ENCODE data around the gene SFT2D3.

SFT2D3 gene

DNA sequence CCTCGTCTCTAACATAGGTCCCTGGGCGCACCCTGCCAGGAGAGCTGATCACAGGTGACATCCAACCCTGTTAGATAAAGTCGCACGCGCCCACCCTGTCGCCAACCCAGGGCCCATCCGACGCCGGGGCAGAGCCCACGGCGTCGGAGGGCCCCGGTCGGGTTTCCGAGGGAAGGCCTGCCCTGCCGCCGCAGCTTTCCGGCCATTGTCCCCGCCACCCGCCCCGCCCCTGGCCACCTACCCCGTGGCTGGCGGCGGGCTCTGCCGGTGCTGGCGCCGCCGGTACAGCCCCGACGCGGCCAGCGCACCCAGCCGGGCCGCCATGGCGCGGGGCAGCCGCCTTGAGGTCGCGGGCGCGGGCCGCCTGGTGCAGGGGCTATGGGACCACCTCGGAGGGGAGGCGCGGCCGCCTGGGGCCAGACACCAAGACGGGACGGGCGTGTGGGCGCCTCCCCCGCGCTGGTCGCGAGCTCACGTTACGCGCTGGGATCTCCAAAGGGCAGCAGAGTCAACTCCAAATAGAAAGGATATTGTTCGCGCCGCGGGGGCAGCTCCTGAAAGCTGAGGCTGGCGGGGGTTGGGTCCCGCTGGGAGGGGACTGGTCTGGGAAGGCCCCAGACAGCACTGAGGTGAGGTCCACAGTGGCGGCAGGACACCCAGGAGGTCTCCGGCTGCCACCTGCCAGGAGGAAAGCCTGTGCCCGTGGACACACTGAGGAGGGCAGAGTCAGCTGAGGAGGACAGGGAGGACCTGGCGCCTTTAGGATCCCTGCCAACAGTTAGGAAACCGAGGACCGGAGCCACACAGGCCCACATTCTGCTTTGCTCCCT, 37.0 kb upstream of the SFT2D3 start:
- DNase-seq (ENCODE audit: low spot score): no peak

DNA sequence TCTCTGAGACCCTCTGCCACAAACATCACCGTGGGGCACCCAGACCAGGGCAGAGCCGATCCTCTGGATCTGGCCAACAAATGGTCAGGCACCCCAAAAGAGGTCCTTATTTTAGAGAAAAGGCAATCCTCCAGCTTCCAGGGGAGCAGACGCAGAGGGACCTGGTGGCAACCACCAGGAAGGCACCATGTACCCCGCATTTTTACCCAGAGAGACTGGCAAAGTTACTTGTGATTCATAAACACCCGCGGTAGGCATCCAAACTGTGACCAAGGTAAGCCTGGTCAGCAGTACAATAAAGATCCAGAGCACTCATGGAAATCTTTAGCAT, 36.4 kb upstream of the SFT2D3 start:
- no peak for DNase-seq (ENCODE audit: low spot score)

- DNase-seq (ENCODE audit: low spot score): no peak
Measured at GRCh38 chr2:127665267-127665893, 35.9 kb upstream of the SFT2D3 start.

DNA sequence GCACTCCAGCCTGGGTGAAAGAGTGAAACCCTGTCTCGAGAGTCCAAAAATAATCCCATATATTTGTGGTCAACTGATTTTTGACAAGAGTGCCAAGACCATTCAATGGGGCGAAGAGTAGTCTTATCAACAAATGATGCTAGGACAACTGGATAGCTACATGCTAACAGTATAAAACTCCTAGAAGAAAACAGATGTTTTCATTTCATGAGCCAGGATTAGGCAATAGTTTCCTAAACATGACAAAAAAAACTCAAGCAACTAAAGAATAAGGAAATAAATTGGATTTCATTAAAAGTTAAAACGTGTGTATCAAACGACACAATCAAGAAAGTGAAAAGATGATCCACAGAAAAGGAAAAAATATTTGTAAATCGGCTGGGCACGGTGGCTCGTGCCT, 32.2 kb upstream of the SFT2D3 start:
- DNase-seq (ENCODE audit: low spot score): no peak

- no peak for DNase-seq (ENCODE audit: low spot score)
Measured at GRCh38 chr2:127670055-127670956, 31.0 kb upstream of the SFT2D3 start.

GRCh38 chr2:127670957-127671290, 30.4 kb upstream of the SFT2D3 start:
- DNase-seq (ENCODE audit: low spot score): no peak

- no peak for DNase-seq (ENCODE audit: low spot score)
Measured at GRCh38 chr2:127671557-127672302, 29.6 kb upstream of the SFT2D3 start.

- DNase-seq (ENCODE audit: low spot score): no peak
Measured at GRCh38 chr2:127672341-127673224, 28.7 kb upstream of the SFT2D3 start.

- peak; percentile 42 for DNase-seq (ENCODE audit: low spot score)
Measured at GRCh38 chr2:127673291-127674069, 27.8 kb upstream of the SFT2D3 start.

DNA sequence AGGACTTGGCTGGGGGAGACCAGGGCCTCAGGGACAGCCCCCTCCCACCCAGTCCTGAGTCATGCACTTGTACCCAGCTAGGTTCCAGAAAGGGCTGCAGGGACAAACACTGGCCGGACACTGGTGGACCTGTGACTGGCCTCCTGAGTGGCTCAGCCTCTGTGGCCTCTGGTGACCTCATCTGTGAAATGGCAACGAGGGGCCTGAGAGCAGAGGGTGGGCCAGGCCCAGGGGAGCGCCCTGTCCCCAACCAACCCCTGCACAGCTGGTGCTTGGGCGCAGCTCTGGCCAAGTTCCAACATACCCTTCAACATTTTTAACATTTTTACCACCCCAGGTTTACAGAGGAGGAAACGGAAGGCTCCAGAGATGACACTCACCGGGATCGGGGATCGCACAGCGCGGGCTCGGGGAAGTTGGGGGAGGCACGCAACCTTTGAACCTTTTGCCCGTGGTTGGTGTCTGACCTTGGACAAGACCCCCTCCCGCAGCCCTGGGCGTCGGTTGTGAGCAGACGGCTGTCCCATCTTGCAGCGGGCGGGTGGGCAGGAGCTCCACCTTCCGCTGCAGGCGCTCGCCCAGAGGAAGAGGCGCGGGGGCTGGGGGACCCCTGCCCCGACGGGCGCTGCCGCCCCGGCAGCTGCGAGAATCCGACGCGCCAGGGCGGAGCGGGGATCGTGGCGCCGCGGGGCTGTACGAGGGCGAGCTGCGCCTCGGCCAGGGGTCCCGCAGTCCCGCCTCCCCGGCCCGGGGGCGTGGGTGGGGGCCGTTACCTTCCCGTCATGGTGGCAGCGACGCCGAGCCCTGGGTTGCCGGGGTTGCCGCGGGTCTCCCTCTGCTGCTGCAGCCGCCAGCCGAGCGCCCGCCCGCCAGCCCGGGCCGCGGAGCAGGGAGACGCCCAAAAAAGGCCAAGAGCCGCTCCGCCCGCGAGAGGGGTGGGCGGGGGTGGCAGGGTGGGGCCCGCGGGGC, 26.8 kb upstream of the SFT2D3 start:
- peak; percentile 71 for DNase-seq (ENCODE audit: low spot score)

DNA sequence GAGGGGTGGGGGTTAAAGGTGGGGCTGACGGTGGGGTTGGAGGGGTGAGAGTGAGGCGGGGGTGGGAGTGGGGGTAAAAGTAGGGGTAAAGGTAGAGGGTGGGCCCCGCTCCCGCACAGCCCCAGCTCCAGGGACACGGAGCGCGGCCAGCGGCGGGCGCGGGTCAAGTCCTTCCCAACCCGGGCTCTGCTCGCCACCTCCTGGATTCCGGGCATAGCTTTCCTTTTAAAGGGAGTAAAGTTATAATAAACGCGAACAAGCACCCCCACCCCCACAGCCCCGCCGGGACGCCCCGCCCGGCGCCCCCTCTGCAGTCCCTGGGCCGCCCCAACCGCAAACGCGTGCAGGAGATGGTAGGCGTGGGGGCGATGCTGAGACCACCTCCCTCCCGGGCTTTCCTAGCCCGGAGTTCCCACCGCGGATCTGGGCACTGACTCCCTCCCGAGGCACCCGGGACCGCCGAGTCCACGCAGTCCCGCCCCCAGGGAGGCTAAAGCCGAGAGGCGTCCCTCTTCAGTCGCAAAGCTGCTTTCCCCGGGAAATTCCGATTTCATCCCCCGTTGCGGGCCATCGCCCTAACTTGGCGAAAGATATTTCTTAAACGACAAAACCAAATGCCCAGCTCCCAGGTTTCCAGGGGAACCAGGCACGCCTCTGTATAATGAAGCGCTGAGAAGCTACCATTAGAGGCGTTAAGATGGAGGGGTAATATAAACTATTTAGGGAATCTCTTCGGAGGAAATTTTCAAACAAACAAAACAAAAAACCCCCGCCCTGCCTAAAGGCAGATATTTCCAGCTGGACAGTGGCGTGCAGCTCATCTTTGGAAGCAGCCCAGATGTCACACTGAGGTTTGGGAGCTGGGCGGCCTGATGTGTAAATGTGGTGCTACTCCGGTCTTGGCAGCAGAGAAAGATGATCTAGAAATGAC, 25.7 kb upstream of the SFT2D3 start, which contains the start of gene LIMS2:
LIMS2 (minus strand) TSS at position 200 of the 931 bp plus-strand sequence. CDS start 506 bp downstream, outside the sequence.
- DNase-seq (ENCODE audit: low spot score): peak; percentile 91

- DNase-seq (ENCODE audit: low spot score): no peak
Measured at GRCh38 chr2:127676906-127677305, 24.4 kb upstream of the SFT2D3 start.

DNA sequence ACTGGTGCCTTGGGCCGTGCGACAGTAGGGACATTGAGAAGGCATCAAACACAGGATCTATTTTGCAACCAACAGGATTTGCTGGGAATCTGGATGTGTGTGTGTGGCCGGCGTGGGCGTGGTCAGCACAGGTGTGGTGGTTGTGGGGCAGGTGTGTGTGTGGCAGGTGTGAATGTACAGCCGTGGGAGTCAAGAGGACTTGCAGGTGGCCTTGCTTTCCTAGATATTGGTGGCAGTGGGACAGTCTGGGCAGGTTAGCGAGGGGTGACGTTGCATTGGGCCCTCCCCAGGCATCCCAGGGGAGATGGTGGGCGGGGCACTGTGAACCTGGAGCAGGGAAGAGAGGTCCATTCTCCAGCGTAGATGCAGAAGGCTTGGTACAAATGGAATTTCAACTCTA, 22.8 kb upstream of the SFT2D3 start:
- DNase-seq (ENCODE audit: low spot score): no peak

DNA sequence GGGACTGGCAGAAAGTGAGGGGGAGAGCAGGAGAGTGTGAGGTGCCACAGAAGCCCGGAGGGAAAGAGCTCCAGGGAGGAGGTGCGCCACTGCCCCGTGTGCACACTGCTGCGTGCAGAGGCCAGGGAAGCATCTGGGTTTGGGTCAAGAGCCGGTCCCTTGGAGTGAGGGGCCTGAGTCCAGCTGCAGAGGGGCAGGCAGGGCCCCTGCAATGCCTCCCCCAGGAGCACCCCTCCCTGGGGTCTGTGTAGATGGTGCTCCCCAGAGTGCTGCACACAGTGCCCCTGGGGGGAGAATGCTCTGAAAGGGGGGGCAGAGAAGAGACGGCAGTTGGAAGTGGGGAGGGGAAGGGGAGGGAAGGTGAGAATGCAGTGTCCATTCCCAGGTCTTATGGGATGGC, 22.3 kb upstream of the SFT2D3 start:
- no peak for DNase-seq (ENCODE audit: low spot score)

GRCh38 chr2:127679680-127680361, 21.5 kb upstream of the SFT2D3 start:
- no peak for DNase-seq (ENCODE audit: low spot score)

GRCh38 chr2:127680706-127681287, 20.5 kb upstream of the SFT2D3 start:
- no peak for DNase-seq (ENCODE audit: low spot score)

DNA sequence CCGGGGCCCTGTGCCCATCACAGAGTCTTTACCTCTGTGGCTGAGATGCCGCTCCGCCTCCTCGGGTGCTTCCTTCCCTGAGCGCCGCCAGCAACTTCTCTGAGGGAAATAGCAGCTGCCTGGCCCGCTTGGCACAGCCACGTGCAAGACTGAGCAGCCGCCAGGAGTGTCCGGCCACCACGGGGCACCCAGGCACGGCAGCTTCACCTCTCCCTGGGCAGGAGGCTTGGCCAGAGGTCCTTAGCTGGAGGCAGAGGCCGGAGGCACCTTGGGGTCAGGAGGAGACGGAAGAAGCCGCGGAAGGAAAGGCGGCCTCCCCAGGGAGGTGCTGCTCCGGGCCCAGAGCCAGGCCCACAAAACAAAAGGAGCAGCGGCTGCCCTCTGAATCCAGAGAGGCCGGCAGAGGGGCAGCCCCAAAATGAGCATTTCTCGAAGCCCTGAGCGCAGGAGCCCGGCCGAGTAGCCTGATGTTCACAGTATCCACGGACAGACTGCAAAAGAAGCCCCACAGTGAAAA, 20.0 kb upstream of the SFT2D3 start:
- DNase-seq (ENCODE audit: low spot score): no peak
